ENCODE results near the gene TLR10. TPM values are rescaled to one million over a fixed set of nuclear protein-coding genes. Genes with fewer than 3 reads are reported as not detected.
"Not testable (repeated sequence)": the region's sequence is repeated elsewhere in the genome, so short reads cannot be mapped to it uniquely, and the experiment has no call there.

TLR10 gene
- total RNA-seq, 1 experiment from 2014 or later = not detected

- TF ChIP-seq CTCF (conservative IDR thresholded peaks at IDR 0.05) = no peak
- no peak for TF ChIP-seq EZH2 (IDR thresholded peaks at IDR 0.05; ENCODE audit: low read depth)
- H3K4me2 ChIP-seq = no peak overlapping the region
- no peaks in the 10 kb centered on the region for H3K27me3 ChIP-seq (ENCODE audit: insufficient read depth, low read depth)
- H3K9me2 ChIP-seq (ENCODE audit: insufficient read depth) = no peaks in the 10 kb centered on the region
- DNase-seq = no peak
- H3K4me3 ChIP-seq = no peak overlapping the region
- no peak overlapping the region for H2AFZ ChIP-seq
- no TSS peak for BruUV-seq (replicated peaks)
- H3K36me3 ChIP-seq (ENCODE audit: low read depth) = no peaks in the 10 kb centered on the region
- intact Hi-C loops (cut with micrococcal nuclease; ENCODE audit: unreplicated experiment) = loop anchor here (2.0 kb wide), 2 partner anchors 75 to 719 kb away; partner anchors contain the start of gene TLR6
- no peaks in the 10 kb centered on the region for H3K79me2 ChIP-seq (ENCODE audit: low read depth)
- no peaks in the 10 kb centered on the region for H3F3A ChIP-seq (ENCODE audit: insufficient read depth, low read depth)
- H3K4me1 ChIP-seq (replicated peaks; ENCODE audit: insufficient read depth) = no peaks in the 10 kb centered on the region
- no peaks in the 10 kb centered on the region for H3K9me3 ChIP-seq (ENCODE audit: insufficient read depth, low read depth)
- no peak overlapping the region for H3K27ac ChIP-seq
- H4K20me1 ChIP-seq (ENCODE audit: insufficient read depth) = no peaks in the 10 kb centered on the region
- ChIA-PET POLR2A (ENCODE audit: unreplicated experiment) (no interaction called here), CTCF (interaction anchor here (1.5 to 1.9 kb wide), 2 partner anchors 22 to 74 kb away, joined by 7 to 8 read pairs; partner anchors contain the start of gene TLR6)
Observed at GRCh38 chr4:38781854-38782261, 932 bp downstream of the TLR10 start.

- Histone ChIP-seq H3K9me2 (ENCODE audit: insufficient read depth) (no peaks in the 10 kb centered on the region), H3F3A (ENCODE audit: insufficient read depth, low read depth) (no peaks in the 10 kb centered on the region), H3K36me3 (ENCODE audit: low read depth) (no peaks in the 10 kb centered on the region), H3K9me3 (ENCODE audit: insufficient read depth, low read depth) (no peaks in the 10 kb centered on the region), H4K20me1 (ENCODE audit: insufficient read depth) (no peaks in the 10 kb centered on the region), H3K4me1 (replicated peaks; ENCODE audit: insufficient read depth) (no peaks in the 10 kb centered on the region), H3K4me3 (no peak overlapping the region), H3K4me2 (no peak overlapping the region), H3K79me2 (ENCODE audit: low read depth) (no peaks in the 10 kb centered on the region), H2AFZ (no peak overlapping the region), H3K27ac (no peak overlapping the region), H3K27me3 (ENCODE audit: insufficient read depth, low read depth) (no peaks in the 10 kb centered on the region)
- BruUV-seq (replicated peaks) = no TSS peak
- no peak for DNase-seq
- intact Hi-C loops (cut with micrococcal nuclease; ENCODE audit: unreplicated experiment) = no loop called here
- CTCF ChIA-PET = interaction anchor here (0.6 to 1.9 kb wide), 2 partner anchors 21 to 188 kb away, joined by 3 to 8 read pairs; no protein-coding TSS in a partner anchor
- no peak for TF ChIP-seq EZH2 (IDR thresholded peaks at IDR 0.05; ENCODE audit: low read depth)
- TF ChIP-seq CTCF (conservative IDR thresholded peaks at IDR 0.05) = no peak
- POLR2A ChIA-PET (ENCODE audit: unreplicated experiment) = no interaction called here
Observed at GRCh38 chr4:38780833-38781484, 1.8 kb downstream of the TLR10 start.

GRCh38 chr4:38779790-38780189 lies 3.0 kb downstream of the TLR10 start:
- Histone ChIP-seq H3K4me1 (replicated peaks; ENCODE audit: insufficient read depth) (no peaks in the 10 kb centered on the region), H2AFZ (no peak overlapping the region), H3K9me2 (ENCODE audit: insufficient read depth) (no peaks in the 10 kb centered on the region), H3K79me2 (ENCODE audit: low read depth) (no peaks in the 10 kb centered on the region), H3K4me3 (no peak overlapping the region), H3F3A (ENCODE audit: insufficient read depth, low read depth) (no peaks in the 10 kb centered on the region), H4K20me1 (ENCODE audit: insufficient read depth) (no peaks in the 10 kb centered on the region), H3K27me3 (ENCODE audit: insufficient read depth, low read depth) (no peaks in the 10 kb centered on the region), H3K36me3 (ENCODE audit: low read depth) (no peaks in the 10 kb centered on the region), H3K4me2 (no peak overlapping the region), H3K9me3 (ENCODE audit: insufficient read depth, low read depth) (no peaks in the 10 kb centered on the region), H3K27ac (no peak overlapping the region)
- no TSS peak for BruUV-seq (replicated peaks)
- DNase-seq = no peak
- intact Hi-C loops (cut with micrococcal nuclease; ENCODE audit: unreplicated experiment) = no loop called here
- TF ChIP-seq CTCF (conservative IDR thresholded peaks at IDR 0.05) = no peak
- no peak for TF ChIP-seq EZH2 (IDR thresholded peaks at IDR 0.05; ENCODE audit: low read depth)
- ChIA-PET POLR2A (ENCODE audit: unreplicated experiment) (interaction anchor here (0.5 kb wide), 1 partner anchor 634 kb away, joined by 4 read pairs; no protein-coding TSS in a partner anchor), CTCF (no interaction called here)

GRCh38 chr4:38777925-38778324 lies 4.9 kb downstream of the TLR10 start:
- H3K36me3 ChIP-seq (ENCODE audit: low read depth); H3F3A ChIP-seq (ENCODE audit: insufficient read depth, low read depth); intact Hi-C loops (cut with micrococcal nuclease; ENCODE audit: unreplicated experiment); H3K79me2 ChIP-seq (ENCODE audit: low read depth); CTCF ChIA-PET; H3K4me3 ChIP-seq; H3K4me2 ChIP-seq; POLR2A ChIA-PET (ENCODE audit: unreplicated experiment); H4K20me1 ChIP-seq (ENCODE audit: insufficient read depth); H3K9me2 ChIP-seq (ENCODE audit: insufficient read depth); DNase-seq; H3K4me1 ChIP-seq (replicated peaks; ENCODE audit: insufficient read depth); H3K27me3 ChIP-seq (ENCODE audit: insufficient read depth, low read depth); H2AFZ ChIP-seq; H3K9me3 ChIP-seq (ENCODE audit: insufficient read depth, low read depth); H3K27ac ChIP-seq; BruUV-seq (replicated peaks): not testable (repeated sequence)
